Neural crest cell (in vitro differentiated cells): ENCODE results near the gene ACAA2. TPM values are rescaled to one million over a fixed set of nuclear protein-coding genes. Genes with fewer than 3 reads are reported as not detected.

Source experiments
- DNase-seq: peaks from one replicate; pipeline ENCODE4 v3.0.0; 2021; ENCODE audit warnings: low read depth, mixed read lengths, low spot score
- H3K27ac Mint-ChIP-seq: one replicate; pipeline ENCODE4 v1.8.0; 2021; ENCODE audit warnings: mild to moderate bottlenecking, mixed read lengths; ENCODE audit not compliant: unreplicated experiment
- H3K27me3 Mint-ChIP-seq: 2 replicates; pipeline ENCODE4 v1.8.0; 2021; ENCODE audit warnings: low read depth, mild to moderate bottlenecking, mixed read lengths
- H3K36me3 Mint-ChIP-seq: 2 replicates; pipeline ENCODE4 v1.8.0; 2021; ENCODE audit warnings: low read depth, mild to moderate bottlenecking, mixed read lengths
- H3K4me1 Mint-ChIP-seq: 2 replicates; pipeline ENCODE4 v1.8.0; 2021; ENCODE audit warnings: mixed read lengths
- H3K4me3 Mint-ChIP-seq: one replicate; pipeline ENCODE4 v1.8.0; 2021; ENCODE audit warnings: mild to moderate bottlenecking, mixed read lengths
- H3K9me3 Mint-ChIP-seq: 2 replicates; pipeline ENCODE4 v1.8.0; 2021; ENCODE audit warnings: mixed read lengths
- CTCF ChIP-seq: fragments of 200-600 bp; sonication (generic); conservative IDR thresholded peaks from 2 replicates; pipeline ENCODE4 v1.5.0; 2021; ENCODE audit warnings: antibody characterized with exemption, mild to moderate bottlenecking
- total RNA-seq: library from RNA; stranded (reverse); gene quantifications from 2 replicates; pipeline ENCODE4 v1.2.1, GENCODE V29; 2021

Gene ACAA2
- total RNA-seq, 1 donor from 2014 or later, result 67.5 TPM

GRCh38 chr18:49817947-49818346 is 4.6 kb upstream of the ACAA2 start:
- no peaks in the 10 kb centered on the region for H3K9me3 Mint-ChIP-seq
- no peak for DNase-seq
- H3K36me3 Mint-ChIP-seq, result peaks cover 4% of the 10 kb centered on the region
- no peak overlapping the region for H3K4me3 Mint-ChIP-seq
- no peaks in the 10 kb centered on the region for H3K27me3 Mint-ChIP-seq
- no peak overlapping the region for H3K27ac Mint-ChIP-seq
- no peak for TF ChIP-seq CTCF
- peaks cover 17% of the 10 kb centered on the region for H3K4me1 Mint-ChIP-seq

DNA sequence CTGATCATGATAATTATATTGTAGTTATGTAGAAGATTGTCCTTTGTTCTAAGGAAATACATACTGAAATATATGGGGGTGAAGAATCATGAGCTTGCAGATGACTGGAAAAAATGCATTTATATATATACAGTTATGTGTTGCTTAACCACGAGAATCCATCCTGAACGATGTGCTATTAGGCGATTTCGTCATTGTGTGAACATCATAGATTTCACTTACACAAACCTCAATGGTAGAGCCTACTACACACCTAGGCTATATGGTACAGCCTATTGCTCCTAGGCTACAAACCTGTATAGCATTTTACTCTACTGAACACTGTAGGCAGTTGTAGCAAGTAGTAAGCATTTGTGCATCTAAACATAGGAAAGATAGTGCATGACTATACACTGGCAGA is 2.6 kb upstream of the ACAA2 start:
- no peaks in the 10 kb centered on the region for H3K27me3 Mint-ChIP-seq
- no peak overlapping the region for H3K27ac Mint-ChIP-seq
- TF ChIP-seq CTCF, result no peak
- no peak overlapping the region for H3K4me3 Mint-ChIP-seq
- peaks cover 7% of the 10 kb centered on the region for H3K36me3 Mint-ChIP-seq
- no peaks in the 10 kb centered on the region for H3K9me3 Mint-ChIP-seq
- no peak for DNase-seq
- H3K4me1 Mint-ChIP-seq, result peaks cover 34% of the 10 kb centered on the region

DNA sequence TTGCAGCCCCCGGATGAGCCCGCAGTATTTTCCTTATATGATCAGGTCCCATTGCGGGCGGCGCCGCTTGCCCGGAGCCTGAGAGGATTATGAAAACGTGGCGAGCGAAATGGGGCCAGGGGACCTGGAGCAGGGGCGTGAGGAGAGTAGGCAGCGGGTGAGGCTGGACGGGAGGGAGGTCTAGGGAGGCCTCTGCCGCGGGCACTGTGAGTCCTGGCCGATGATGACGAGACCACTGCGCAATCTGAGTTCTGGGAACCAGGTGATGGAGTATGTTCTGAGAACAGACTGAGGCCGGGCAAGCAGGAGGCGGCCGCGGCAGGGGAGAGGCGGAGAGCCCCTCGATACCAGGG is 790 bp upstream of the ACAA2 start:
- H3K27ac Mint-ChIP-seq, result peak overlapping the region; percentile 99
- peak; percentile 50 for DNase-seq
- peaks cover 35% of the 10 kb centered on the region for H3K4me1 Mint-ChIP-seq
- no peaks in the 10 kb centered on the region for H3K27me3 Mint-ChIP-seq
- peak overlapping the region; percentile 95 for H3K4me3 Mint-ChIP-seq
- no peak for TF ChIP-seq CTCF
- H3K36me3 Mint-ChIP-seq, result peaks cover 18% of the 10 kb centered on the region
- peaks cover 7% of the 10 kb centered on the region for H3K9me3 Mint-ChIP-seq

DNA sequence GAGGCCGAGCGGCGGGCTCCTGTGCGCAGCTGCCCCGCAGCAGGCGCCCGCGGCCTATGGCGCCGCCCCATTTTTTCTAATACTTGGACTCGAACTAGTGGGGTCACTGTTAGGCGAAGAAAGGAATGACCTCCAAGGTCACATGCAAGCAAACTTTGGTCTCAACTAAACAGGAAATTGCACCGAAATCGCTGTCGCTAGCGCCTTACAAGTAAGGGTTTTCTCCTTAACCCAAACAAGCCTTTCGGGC is 339 bp downstream of the ACAA2 start:
- H3K27me3 Mint-ChIP-seq, result no peaks in the 10 kb centered on the region
- TF ChIP-seq CTCF, result no peak
- DNase-seq, result no peak
- H3K4me1 Mint-ChIP-seq, result peaks cover 35% of the 10 kb centered on the region
- H3K4me3 Mint-ChIP-seq, result peak overlapping the region; percentile 95
- H3K36me3 Mint-ChIP-seq, result peaks cover 27% of the 10 kb centered on the region
- peak overlapping the region; percentile 66 for H3K27ac Mint-ChIP-seq
- peaks cover 12% of the 10 kb centered on the region for H3K9me3 Mint-ChIP-seq

DNA sequence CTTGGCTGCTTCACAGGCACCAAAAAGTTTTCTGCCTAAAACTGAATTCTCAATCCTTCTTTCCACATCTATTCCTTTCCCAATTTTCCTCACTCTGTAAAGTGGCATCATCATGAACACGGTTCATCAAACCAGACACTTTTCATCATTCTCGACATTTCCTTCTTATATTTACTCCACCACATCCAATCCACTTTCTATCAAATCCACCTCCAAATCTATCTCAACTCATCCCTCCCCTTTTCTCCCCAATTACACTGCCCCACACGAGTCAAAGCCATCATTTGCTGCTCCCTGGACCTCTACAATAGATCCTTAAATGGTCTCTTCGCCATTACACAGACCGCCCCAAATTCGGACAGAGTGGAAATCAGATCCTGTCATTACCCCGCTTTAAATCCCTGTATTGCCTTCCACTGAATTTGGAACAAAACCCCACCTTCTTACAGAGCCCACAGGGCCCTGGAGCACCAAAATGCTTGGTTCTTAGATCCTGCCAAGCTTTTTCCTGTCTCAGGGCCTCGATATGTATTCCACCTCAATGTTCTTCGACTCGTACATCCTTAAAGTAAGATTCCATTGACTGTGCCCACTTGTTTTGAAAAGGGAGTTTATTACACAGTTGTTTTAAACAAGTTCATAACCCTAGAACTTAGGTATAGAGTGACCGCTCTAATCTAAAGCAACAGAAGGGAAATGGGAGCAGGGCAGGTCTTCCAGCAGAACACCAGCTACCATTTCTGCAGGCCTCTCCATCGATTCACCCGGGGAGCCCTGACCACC is 856 bp downstream of the ACAA2 start:
- Mint-ChIP-seq H3K27ac (peak overlapping the region; percentile 66), H3K4me3 (peak overlapping the region; percentile 95), H3K36me3 (peaks cover 29% of the 10 kb centered on the region), H3K4me1 (peaks cover 35% of the 10 kb centered on the region), H3K27me3 (no peaks in the 10 kb centered on the region), H3K9me3 (peaks cover 12% of the 10 kb centered on the region)
- no peak for DNase-seq
- no peak for TF ChIP-seq CTCF
